HepG2 (cell line): ENCODE measurements around the gene OSBPL9. TPM values are rescaled to one million over a fixed set of nuclear protein-coding genes. Genes with fewer than 3 reads are reported as not detected.

Experiments used
- ATAC-seq: fragments of 200-7000 bp; cut with Tn5 transposase; 3 replicates; pipeline ENCODE4 v1.9.1; 2020; ENCODE audit warnings: mild to moderate bottlenecking, moderate library complexity
- BruUV-seq: library from RNA; stranded (reverse); fragments of 400-500 nt; replicated peaks from 2 replicates; lab custom pipeline; 2021; lab: Mats Ljungman, UMichigan
- CTCF ChIA-PET: fragments of 300-600 bp; formaldehyde crosslinking; extraction: SDS; loops from one replicate; lab custom pipeline; 2021; ENCODE audit warnings: low total read pairs, inconsistent platforms, low intra/inter-chr PET ratio; lab: Yijun Ruan, JAX
- POLR2A ChIA-PET: fragments of 350-600 bp; sonication (Branson Sonifier 250); formaldehyde crosslinking; loops from one replicate; lab custom pipeline; 2020; ENCODE audit warnings: antibody characterized with exemption, inconsistent platforms; lab: Yijun Ruan, JAX
- DNase-seq: peaks from one replicate; pipeline ENCODE4 v3.0.0-alpha.2; 2015; ENCODE audit warnings: low spot score
- FAIRE-seq: peaks from 3 replicates; lab custom pipeline; 2011; peaks lifted over from hg19 to GRCh38; lab: Jason Lieb, UNC
- H2AFZ ChIP-seq: one replicate; pipeline ENCODE4 v1.6.1; 2011; ENCODE audit warnings: low read length, inconsistent platforms
- H3K27ac ChIP-seq: fragments of 300-600 bp; 3 replicates; pipeline ENCODE4 v1.8.0; 2011; ENCODE audit warnings: mixed run types, mild to moderate bottlenecking, mixed read lengths, low read length, inconsistent platforms; ENCODE audit not compliant: insufficient read depth; ENCODE audit errors: extremely low read length
- H3K27me3 ChIP-seq, 2 experiments: fragments of 200-600 bp in 1 of 2; 2 replicates in 1 of 2; 3 replicates in 1 of 2; pipeline versions ENCODE4 v1.6.0 to v1.8.0; 2011; ENCODE audit warnings: low read length in 2 of 2, mild to moderate bottlenecking in 2 of 2, moderate library complexity in 2 of 2, inconsistent platforms in 1 of 2; ENCODE audit not compliant: insufficient read depth in 2 of 2, control insufficient read depth in 1 of 2
- H3K36me3 ChIP-seq, 2 experiments: fragments of 200-600 bp in 1 of 2; replicated peaks in 1 of 2; 2 replicates in 1 of 2; 3 replicates in 1 of 2; pipeline versions ENCODE4 v1.5.1 to v1.8.0; 2011; ENCODE audit warnings: low read length in 2 of 2, inconsistent platforms in 1 of 2; ENCODE audit not compliant: insufficient read depth in 2 of 2, control insufficient read depth in 1 of 2
- H3K4me1 ChIP-seq: 2 replicates; pipeline ENCODE4 v1.5.1; 2012; ENCODE audit warnings: low read length, inconsistent platforms; ENCODE audit not compliant: insufficient read depth
- H3K4me2 ChIP-seq: 2 replicates; pipeline ENCODE4 v1.6.0; 2011; ENCODE audit warnings: low read depth, low read length, inconsistent platforms
- H3K4me3 ChIP-seq, 3 experiments: fragments of 200-600 bp in 1 of 3; sonication (generic), shearing (Covaris generic) in 1 of 3; replicated peaks in 1 of 3; 2 replicates each; pipeline ENCODE4 v1.5.1; 2011 to 2016; ENCODE audit warnings: low read length in 3 of 3, inconsistent platforms in 2 of 3, low read depth in 2 of 3, mild to moderate bottlenecking in 2 of 3, control low read depth in 1 of 3, mixed read lengths in 1 of 3; ENCODE audit not compliant: insufficient read depth in 1 of 3
- H3K79me2 ChIP-seq: one replicate; pipeline ENCODE4 v1.6.1; 2011; ENCODE audit warnings: low read length, inconsistent platforms; ENCODE audit not compliant: insufficient read depth
- H3K9ac ChIP-seq: 2 replicates; pipeline ENCODE4 v1.6.0; 2011; ENCODE audit warnings: mild to moderate bottlenecking, low read depth, low read length, inconsistent platforms; ENCODE audit not compliant: insufficient read depth
- H3K9me3 ChIP-seq: 2 replicates; pipeline ENCODE4 v1.5.1; 2012; ENCODE audit warnings: mild to moderate bottlenecking, low read length
- H4K20me1 ChIP-seq: 2 replicates; pipeline ENCODE4 v1.6.0; 2011; ENCODE audit warnings: inconsistent platforms, mild to moderate bottlenecking, low read length, moderate library complexity; ENCODE audit not compliant: insufficient read depth
- ARNTL ChIP-seq: sonication (generic); formaldehyde crosslinking; IDR thresholded peaks from 2 replicates; pipeline ENCODE4 v1.4.0; 2020; ENCODE audit warnings: mild to moderate bottlenecking, missing genetic modification reagents
- DMAP1 ChIP-seq: IDR thresholded peaks from 2 replicates; pipeline ENCODE4 v1.6.1; 2016
- EEA1 ChIP-seq: sonication (generic); formaldehyde crosslinking; IDR thresholded peaks from 2 replicates; pipeline ENCODE4 v1.5.1; 2020; ENCODE audit warnings: mild to moderate bottlenecking, missing genetic modification reagents, borderline replicate concordance
- GLMP ChIP-seq: sonication (generic); formaldehyde crosslinking; IDR thresholded peaks from 2 replicates; pipeline ENCODE4 v1.9.0; 2021; ENCODE audit warnings: missing genetic modification reagents, mild to moderate bottlenecking, borderline replicate concordance
- HES4 ChIP-seq: sonication (generic); formaldehyde crosslinking; IDR thresholded peaks from 2 replicates; pipeline ENCODE4 v1.9.0; 2021; ENCODE audit warnings: mild to moderate bottlenecking, missing genetic modification reagents, borderline replicate concordance
- HINFP ChIP-seq: sonication (generic); formaldehyde crosslinking; IDR thresholded peaks from 2 replicates; pipeline ENCODE4 v1.4.0; 2020; ENCODE audit warnings: low read depth, mild to moderate bottlenecking, missing genetic modification reagents
- KMT2A ChIP-seq: sonication (generic); formaldehyde crosslinking; IDR thresholded peaks from 2 replicates; pipeline ENCODE4 v1.4.0; 2020; ENCODE audit warnings: missing genetic modification reagents
- PITX1 ChIP-seq: sonication (generic); formaldehyde crosslinking; IDR thresholded peaks from 2 replicates; pipeline ENCODE4 v1.5.1; 2020; ENCODE audit warnings: mild to moderate bottlenecking, missing genetic modification reagents
- PLRG1 ChIP-seq: fragments of 450-650 bp; conservative IDR thresholded peaks from 2 replicates; pipeline ENCODE4 v1.6.1; 2016
- REXO4 ChIP-seq: sonication (generic); formaldehyde crosslinking; IDR thresholded peaks from 2 replicates; pipeline ENCODE4 v1.8.0; 2022; ENCODE audit warnings: missing genetic modification reagents, mild to moderate bottlenecking, borderline replicate concordance
- TRAFD1 ChIP-seq: sonication (generic); formaldehyde crosslinking; IDR thresholded peaks from 2 replicates; pipeline ENCODE4 v1.5.1; 2020; ENCODE audit warnings: missing genetic modification reagents, mild to moderate bottlenecking, borderline replicate concordance
- XBP1 ChIP-seq: sonication (generic); formaldehyde crosslinking; IDR thresholded peaks from 2 replicates; pipeline ENCODE4 v1.5.0; 2020; ENCODE audit warnings: missing genetic modification reagents
- ZBTB7A ChIP-seq: sonication (generic); formaldehyde crosslinking; IDR thresholded peaks from 2 replicates; pipeline ENCODE4 v1.8.0; 2022; ENCODE audit warnings: mild to moderate bottlenecking, missing genetic modification reagents
- ZC3H4 ChIP-seq: sonication (generic); formaldehyde crosslinking; IDR thresholded peaks from 2 replicates; pipeline ENCODE4 v1.4.0; 2020; ENCODE audit warnings: missing genetic modification reagents, borderline replicate concordance
- ZNF264 ChIP-seq: sonication (generic); formaldehyde crosslinking; IDR thresholded peaks from 2 replicates; pipeline ENCODE4 v1.4.0; 2020; ENCODE audit warnings: missing genetic modification reagents
- ZNF501 ChIP-seq: sonication (generic); formaldehyde crosslinking; IDR thresholded peaks from 2 replicates; pipeline ENCODE4 v1.5.1; 2020; ENCODE audit warnings: mild to moderate bottlenecking, moderate library complexity, missing genetic modification reagents
- ZNF549 ChIP-seq: sonication (generic); formaldehyde crosslinking; IDR thresholded peaks from 2 replicates; pipeline ENCODE4 v1.5.0; 2020; ENCODE audit warnings: missing genetic modification reagents
- ZNF652 ChIP-seq: IDR thresholded peaks from 2 replicates; pipeline ENCODE4 v1.6.1; 2016; ENCODE audit warnings: low read depth, borderline replicate concordance
- ZUFSP ChIP-seq: sonication (generic); formaldehyde crosslinking; IDR thresholded peaks from 2 replicates; pipeline ENCODE4 v1.9.0; 2021; ENCODE audit warnings: missing genetic modification reagents, mild to moderate bottlenecking, borderline replicate concordance
- WGBS: methylation state at CpG from one replicate; pipeline ENCODE4 v1.1.6; 2017; ENCODE audit warnings: low lambda C conversion rate; 5-methylcytosine and 5-hydroxymethylcytosine counted together
- in situ Hi-C: cut with HindIII; loops from 2 replicates; pipeline ENCODE4 v1.10.0; 2017; ENCODE audit warnings: low pct_unique_long_range_greater_than_20kb; ENCODE audit not compliant: extremely low pct_ligation_motif_present
- intact Hi-C: fragments of 100-400 bp; cut with micrococcal nuclease; formaldehyde crosslinking; loops from one replicate; pipeline ENCODE4 v1.10.0; 2022; ENCODE audit not compliant: unreplicated experiment
- polyA plus RNA-seq, 8 experiments: library from polyadenylated mRNA; depleted of rRNA in 3 of 8; stranded (reverse) in 7 of 8; unstranded in 1 of 8; fragments of >200 nt; fragmentation: Illumina TruSeq in 4 of 8; extraction: Trizol in 4 of 8; gene quantifications; 2 replicates each; pipeline versions ENCODE4 v1.2.1 to v1.2.3, GENCODE V29; 2011 to 2016; ENCODE audit warnings: low read depth in 4 of 8, missing spikeins in 1 of 8, mixed read lengths in 1 of 8; ENCODE audit not compliant: insufficient read depth in 1 of 8
- total RNA-seq, 5 experiments: library from RNA; depleted of rRNA; stranded (reverse); fragments of >200 nt; fragmentation: Illumina TruSeq; extraction: Trizol; gene quantifications; 2 replicates each; pipeline ENCODE4 v1.2.3, GENCODE V29; 2016; ENCODE audit warnings: low read depth in 1 of 5

The OSBPL9 gene
- total and polyA plus RNA-seq, 2 of the 13 experiments (the other 11 are each of a cell fraction or from before 2014, with no cell fraction given): 83.6 to 142 TPM

- peaks cover 28% of the 10 kb centered on the region for H3K4me1 ChIP-seq
- in situ Hi-C loops: no loop called here
Observed at GRCh38 chr1:51636191-51636590, 19.3 kb downstream of the OSBPL9 start.

More at GRCh38 chr1:51636191-51636590, 19.3 kb downstream of the OSBPL9 start:
- no peak overlapping the region for H3K9ac ChIP-seq
- H3K4me2 ChIP-seq: no peak overlapping the region
- H2AFZ ChIP-seq: no peak overlapping the region
- TF ChIP-seq REXO4 (CRISPR knock-in tag) (no peak), KMT2A (CRISPR knock-in tag) (no peak), ZNF549 (no peak), PLRG1 (no peak), EEA1 (CRISPR knock-in tag) (no peak), TRAFD1 (CRISPR knock-in tag) (no peak), ZC3H4 (CRISPR knock-in tag) (no peak), PITX1 (no peak), XBP1 (CRISPR knock-in tag) (no peak), ZUFSP (no peak), HINFP (CRISPR knock-in tag) (no peak), ARNTL (CRISPR knock-in tag) (no peak), ZNF264 (CRISPR knock-in tag) (no peak), DMAP1 (CRISPR knock-in tag) (no peak), ZBTB7A (no peak), HES4 (CRISPR knock-in tag) (no peak), GLMP (CRISPR knock-in tag) (no peak), ZNF652 (CRISPR knock-in tag) (no peak), ZNF501 (CRISPR knock-in tag) (no peak)
- WGBS: 98% methylated on average over 2 of the region's 2 CpGs
- H3K79me2 ChIP-seq: peaks cover 21% of the 10 kb centered on the region
- H4K20me1 ChIP-seq: no peaks in the 10 kb centered on the region; the same call in 1 of the 2 replicates
- H3K9me3 ChIP-seq: no peaks in the 10 kb centered on the region
- ChIA-PET POLR2A (no interaction called here), CTCF (no interaction called here)
- H3K27me3 ChIP-seq: no peaks in the 10 kb centered on the region
- no peak for ATAC-seq
- H3K27ac ChIP-seq: no peak overlapping the region
- FAIRE-seq: no peak
- no peaks in the 10 kb centered on the region for H3K36me3 ChIP-seq
- no TSS peak for BruUV-seq
- no peak for DNase-seq
- no peak overlapping the region for H3K4me3 ChIP-seq
- intact Hi-C loops: no loop called here
